GM06990 (cell line): Measurements from ENCODE around the gene FBXL5.

Experiments
- DNase-seq: peaks from one replicate; pipeline ENCODE4 v3.0.0-alpha.2; 2011; ENCODE audit not compliant: insufficient read length; ENCODE audit errors: extremely low read depth
- H3K27me3 ChIP-seq: replicated peaks from 2 replicates; pipeline ENCODE4 v1.6.0; 2011; ENCODE audit warnings: low read length; ENCODE audit not compliant: control insufficient read depth, insufficient read depth
- H3K36me3 ChIP-seq: 2 replicates; pipeline ENCODE4 v1.5.1; 2011; ENCODE audit warnings: low read length; ENCODE audit not compliant: control insufficient read depth, insufficient read depth
- H3K4me3 ChIP-seq: replicated peaks from 2 replicates; pipeline ENCODE4 v1.5.1; 2011; ENCODE audit warnings: low read depth, mild to moderate bottlenecking, control low read depth, low read length
- CTCF ChIP-seq: IDR thresholded peaks from 2 replicates; pipeline ENCODE4 v1.5.1; 2011; ENCODE audit warnings: low read length, control low read depth, mild to moderate bottlenecking, inconsistent platforms; ENCODE audit not compliant: insufficient read depth, poor library complexity, severe bottlenecking

The FBXL5 gene

GRCh38 chr4:15557786-15558550 lies 97.2 kb downstream of the FBXL5 start:
- H3K4me3 ChIP-seq, result no peak overlapping the region
- H3K36me3 ChIP-seq, result no peaks in the 10 kb centered on the region
- no peak for TF ChIP-seq CTCF
- DNase-seq, result no peak
- H3K27me3 ChIP-seq, result no peaks in the 10 kb centered on the region

- TF ChIP-seq CTCF, result no peak
- DNase-seq, result no peak
- no peaks in the 10 kb centered on the region for H3K27me3 ChIP-seq
- H3K36me3 ChIP-seq, result no peaks in the 10 kb centered on the region
- H3K4me3 ChIP-seq, result no peak overlapping the region
Measured at GRCh38 chr4:15556511-15557092, 98.6 kb downstream of the FBXL5 start.
